Smooth muscle cell (in vitro differentiated cells): ENCODE data around the gene NECTIN4. TPM values are rescaled to one million over a fixed set of nuclear protein-coding genes. Genes with fewer than 3 reads are reported as not detected.
A peak's percentile ranks its signal among the peaks of the same experiment; 100 is the strongest.

Source experiments
- DNase-seq: peaks from one replicate; lab custom pipeline; 2025; ENCODE audit not compliant: unreplicated experiment; lab: John Stamatoyannopoulos, UW
- H2AFZ ChIP-seq: fragments of 200-600 bp; sonication (generic); 2 replicates; pipeline ENCODE4 v1.6.0; 2016; ENCODE audit warnings: antibody characterized with exemption, low read depth, mild to moderate bottlenecking
- H3F3A ChIP-seq: fragments of 200-600 bp; sonication (generic); 2 replicates; pipeline ENCODE4 v1.6.0; 2017; ENCODE audit warnings: antibody characterized with exemption, low read depth
- H3K27ac ChIP-seq: fragments of 200-600 bp; sonication (generic); 2 replicates; pipeline ENCODE4 v1.5.1; 2016; ENCODE audit warnings: low read depth, mild to moderate bottlenecking
- H3K27me3 ChIP-seq: fragments of 200-600 bp; sonication (generic); 2 replicates; pipeline ENCODE4 v1.6.1; 2016; ENCODE audit warnings: low read depth, mild to moderate bottlenecking
- H3K36me3 ChIP-seq: fragments of 200-600 bp; sonication (generic); 2 replicates; pipeline ENCODE4 v1.5.1; 2016; ENCODE audit warnings: low read depth
- H3K4me1 ChIP-seq: fragments of 200-600 bp; sonication (generic); 2 replicates; pipeline ENCODE4 v1.5.1; 2016; ENCODE audit warnings: low read depth
- H3K4me2 ChIP-seq: fragments of 200-600 bp; sonication (generic); 2 replicates; pipeline ENCODE4 v1.6.0; 2016; ENCODE audit warnings: mild to moderate bottlenecking
- H3K4me3 ChIP-seq: fragments of 200-600 bp; sonication (generic); 2 replicates; pipeline ENCODE4 v1.5.1; 2016; ENCODE audit warnings: mild to moderate bottlenecking
- H3K79me2 ChIP-seq: fragments of 200-600 bp; sonication (generic); 2 replicates; pipeline ENCODE4 v1.6.0; 2016; ENCODE audit warnings: low read depth, mild to moderate bottlenecking
- H3K9ac ChIP-seq: fragments of 200-600 bp; sonication (generic); 2 replicates; pipeline ENCODE4 v1.6.0; 2016; ENCODE audit warnings: low read depth
- H3K9me3 ChIP-seq: fragments of 200-600 bp; sonication (generic); replicated peaks from 2 replicates; pipeline ENCODE4 v1.5.1; 2016; ENCODE audit warnings: low read depth
- H4K20me1 ChIP-seq: fragments of 200-600 bp; sonication (generic); 2 replicates; pipeline ENCODE4 v1.6.0; 2016; ENCODE audit warnings: low read depth
- WGBS: methylation state at CpG from one replicate; pipeline ENCODE4 v1.1.7; 2016; ENCODE audit warnings: low lambda C conversion rate; 5-methylcytosine and 5-hydroxymethylcytosine counted together
- polyA plus RNA-seq: library from polyadenylated mRNA; unstranded; fragments of >200 nt; fragmentation: Nextera tagmentation; extraction: Ambion mirVana; gene quantifications from 2 replicates; pipeline ENCODE4 v1.2.1, GENCODE V29; 2016
- total RNA-seq: library from RNA; depleted of rRNA; stranded (reverse); fragments of >200 nt; gene quantifications from 2 replicates; pipeline ENCODE4 v1.2.3, GENCODE V29; 2014
- TF ChIP-seq, protein P1 (sequence below): fragments of 200-600 bp; sonication (generic); IDR thresholded peaks from 2 replicates; pipeline ENCODE4 v1.5.1; 2017; ENCODE audit warnings: borderline replicate concordance, mild to moderate bottlenecking, antibody characterized with exemption; ENCODE audit not compliant: insufficient read depth, poor library complexity, severe bottlenecking

NECTIN4 gene
- total and polyA plus RNA-seq, 2 experiments from 2014 or later, result 12.7 to 18.2 TPM

DNA sequence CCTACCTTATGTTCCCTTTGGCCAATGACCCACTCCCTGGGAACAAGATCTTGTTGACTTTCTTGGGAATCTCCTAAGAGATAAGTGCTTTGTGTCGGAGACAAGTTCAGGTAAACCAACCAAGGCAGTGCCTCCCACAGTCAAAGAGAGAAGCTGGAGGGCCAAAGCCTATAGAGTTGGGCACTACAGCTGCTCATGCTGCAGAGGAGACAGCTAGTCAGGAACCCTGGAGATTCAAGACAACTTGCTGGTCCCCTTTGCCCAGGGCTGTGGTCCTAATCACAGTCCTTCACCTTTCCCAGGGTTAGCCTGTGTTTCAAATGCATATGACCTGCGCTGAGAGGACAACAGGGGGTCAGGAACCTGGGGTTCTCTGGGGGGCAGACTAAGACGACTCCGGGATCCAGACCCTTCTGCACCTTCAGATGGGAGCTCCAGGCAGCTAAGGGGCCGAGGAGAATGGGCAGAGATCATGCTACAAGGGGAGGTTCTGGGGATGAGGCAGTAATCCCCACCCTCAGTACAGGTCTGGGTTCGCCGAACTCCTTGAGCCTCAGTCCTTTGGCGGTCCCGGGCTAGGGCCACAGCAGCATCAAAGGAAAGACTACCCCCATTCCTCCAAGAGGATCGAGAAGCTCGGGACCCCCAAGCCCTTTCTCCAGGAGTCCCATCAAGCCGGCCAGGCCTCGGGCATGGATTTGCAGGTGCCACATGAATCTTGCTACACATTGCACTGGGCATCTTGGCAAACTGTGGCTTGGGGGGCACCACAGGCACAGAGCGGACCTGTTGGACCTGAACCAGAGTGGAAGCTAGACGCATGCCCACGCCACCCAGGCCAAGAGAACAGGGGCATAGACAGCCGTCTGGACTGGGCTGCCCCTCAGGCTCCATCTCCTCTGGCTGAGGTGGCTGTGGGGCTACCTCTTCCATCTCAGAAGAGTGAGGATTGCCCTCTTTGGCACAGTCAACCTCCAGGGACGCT is 41.6 kb downstream of the NECTIN4 start:
- no peak overlapping the region for H3K27ac ChIP-seq
- no peak for DNase-seq
- H3K9me3 ChIP-seq, result no peaks in the 10 kb centered on the region
- TF ChIP-seq, protein P1, sequence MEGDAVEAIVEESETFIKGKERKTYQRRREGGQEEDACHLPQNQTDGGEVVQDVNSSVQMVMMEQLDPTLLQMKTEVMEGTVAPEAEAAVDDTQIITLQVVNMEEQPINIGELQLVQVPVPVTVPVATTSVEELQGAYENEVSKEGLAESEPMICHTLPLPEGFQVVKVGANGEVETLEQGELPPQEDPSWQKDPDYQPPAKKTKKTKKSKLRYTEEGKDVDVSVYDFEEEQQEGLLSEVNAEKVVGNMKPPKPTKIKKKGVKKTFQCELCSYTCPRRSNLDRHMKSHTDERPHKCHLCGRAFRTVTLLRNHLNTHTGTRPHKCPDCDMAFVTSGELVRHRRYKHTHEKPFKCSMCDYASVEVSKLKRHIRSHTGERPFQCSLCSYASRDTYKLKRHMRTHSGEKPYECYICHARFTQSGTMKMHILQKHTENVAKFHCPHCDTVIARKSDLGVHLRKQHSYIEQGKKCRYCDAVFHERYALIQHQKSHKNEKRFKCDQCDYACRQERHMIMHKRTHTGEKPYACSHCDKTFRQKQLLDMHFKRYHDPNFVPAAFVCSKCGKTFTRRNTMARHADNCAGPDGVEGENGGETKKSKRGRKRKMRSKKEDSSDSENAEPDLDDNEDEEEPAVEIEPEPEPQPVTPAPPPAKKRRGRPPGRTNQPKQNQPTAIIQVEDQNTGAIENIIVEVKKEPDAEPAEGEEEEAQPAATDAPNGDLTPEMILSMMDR, result no peak
- WGBS, result 95% methylated on average over 18 of the region's 18 CpGs
- peaks cover 13% of the 10 kb centered on the region for H3K79me2 ChIP-seq
- H4K20me1 ChIP-seq, result peaks cover 9% of the 10 kb centered on the region
- H3K36me3 ChIP-seq, result no peaks in the 10 kb centered on the region
- H3F3A ChIP-seq, result no peaks in the 10 kb centered on the region
- H3K4me2 ChIP-seq, result no peak overlapping the region
- no peak overlapping the region for H3K9ac ChIP-seq
- no peaks in the 10 kb centered on the region for H3K27me3 ChIP-seq
- peaks cover 13% of the 10 kb centered on the region for H3K4me1 ChIP-seq
- H3K4me3 ChIP-seq, result no peak overlapping the region
- H2AFZ ChIP-seq, result no peak overlapping the region

DNA sequence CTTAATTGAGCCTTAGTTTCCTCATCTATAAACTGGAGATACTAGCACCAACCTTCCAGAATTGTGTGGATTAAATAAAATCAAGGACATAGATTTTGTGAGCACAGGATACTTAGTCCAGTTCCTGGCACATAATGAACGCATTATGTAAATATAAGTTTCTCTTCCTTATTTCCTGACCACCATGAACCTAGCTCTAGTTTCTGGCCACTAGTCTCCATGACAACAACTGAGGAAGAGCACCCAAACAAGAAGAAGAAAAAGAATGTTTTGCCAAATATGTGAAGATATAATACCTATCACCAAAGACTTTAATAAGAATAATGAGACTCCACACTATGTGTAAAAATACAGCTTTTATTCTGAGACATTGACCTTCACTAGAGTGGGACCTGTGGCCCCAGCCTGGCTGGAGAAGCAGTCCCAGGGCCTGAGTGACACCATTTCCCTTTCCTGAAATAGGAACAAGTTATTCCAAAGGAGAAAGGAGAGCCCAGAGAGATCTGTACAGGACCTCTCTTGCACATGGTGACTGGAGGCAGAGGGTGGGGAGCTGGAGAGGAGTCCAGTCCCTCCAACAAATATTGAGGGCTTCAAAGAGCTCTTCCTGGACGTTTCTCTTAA is 42.6 kb downstream of the NECTIN4 start:
- TF ChIP-seq, protein P1, result no peak
- no peak for DNase-seq
- H3K79me2 ChIP-seq, result peaks cover 13% of the 10 kb centered on the region

DNA sequence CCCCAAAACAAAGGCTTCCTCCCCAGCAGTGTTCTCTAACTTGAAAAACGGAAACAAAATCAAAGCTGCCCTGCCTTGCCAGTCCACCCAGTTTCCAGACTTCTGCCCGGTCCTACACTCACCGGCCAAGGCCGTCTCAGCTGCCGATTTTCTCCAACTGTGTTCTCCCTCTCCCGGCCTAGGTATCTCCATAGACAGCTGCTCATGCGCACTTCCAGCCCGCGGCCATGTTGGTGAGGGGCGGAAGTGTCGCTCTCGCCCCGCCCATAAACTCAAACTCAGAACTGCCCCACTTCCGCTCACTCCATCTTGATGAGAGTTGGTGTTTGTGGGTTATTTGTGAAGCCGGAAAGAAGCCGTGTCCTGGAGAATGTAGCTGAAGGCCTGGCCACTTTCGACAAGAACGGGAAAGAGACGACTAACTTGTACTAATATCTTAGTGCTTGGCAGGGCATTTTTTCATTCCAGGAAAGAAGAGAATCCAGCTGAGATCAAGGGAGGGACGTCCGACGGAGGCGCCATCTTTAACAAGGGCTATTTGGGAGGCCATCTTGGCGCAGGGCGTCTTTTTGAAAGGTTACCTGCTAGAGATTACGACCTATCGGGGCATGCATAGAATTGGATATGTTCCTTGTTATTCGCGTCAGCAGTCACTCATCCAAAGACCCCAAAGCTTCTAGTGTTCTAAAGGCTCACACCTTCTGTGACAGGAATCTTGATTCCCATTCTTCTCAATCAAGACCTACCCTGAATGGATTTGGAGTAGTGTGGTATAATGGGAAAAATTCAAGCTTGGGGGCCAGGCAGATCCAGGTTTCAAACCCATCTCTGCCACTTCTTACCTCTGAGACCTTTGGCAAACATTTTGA is 43.4 kb downstream of the NECTIN4 start, which contains the start of gene USF1:
USF1 (minus strand) TSS at position 242 of the 869 bp plus-strand sequence. CDS start 2,702 bp downstream, outside the sequence.
- Histone ChIP-seq H3K4me2 (peak within 1 kb of the TSS; percentile 86), H4K20me1 (peaks cover 9% of the 10 kb centered on the region), H3K27ac (peak within 1 kb of the TSS; percentile 94), H3K4me1 (peaks cover 13% of the 10 kb centered on the region), H2AFZ (peak within 1 kb of the TSS; percentile 91), H3K79me2 (peaks cover 13% of the 10 kb centered on the region), H3K4me3 (peak within 1 kb of the TSS; percentile 60), H3K9ac (peak within 1 kb of the TSS; percentile 83), H3K27me3 (no peaks in the 10 kb centered on the region), H3K36me3 (no peaks in the 10 kb centered on the region), H3K9me3 (no peaks in the 10 kb centered on the region), H3F3A (no peaks in the 10 kb centered on the region)
- WGBS, result under 1% methylated on average over 29 of the region's 29 CpGs
- peak; percentile 64 for DNase-seq
- TF ChIP-seq, protein P1, result no peak

More for the DNA sequence above, 42.6 kb downstream of the NECTIN4 start:
- peak overlapping the region; percentile 94 for H3K27ac ChIP-seq
- peak overlapping the region; percentile 86 for H3K4me2 ChIP-seq
- no peaks in the 10 kb centered on the region for H3F3A ChIP-seq
- peak overlapping the region; percentile 91 for H2AFZ ChIP-seq
- H3K9ac ChIP-seq, result peak overlapping the region; percentile 83
- H3K9me3 ChIP-seq, result no peaks in the 10 kb centered on the region
- H3K4me1 ChIP-seq, result peaks cover 13% of the 10 kb centered on the region
- peak overlapping the region; percentile 60 for H3K4me3 ChIP-seq
- peaks cover 9% of the 10 kb centered on the region for H4K20me1 ChIP-seq
- H3K27me3 ChIP-seq, result no peaks in the 10 kb centered on the region
- 76% methylated on average over 2 of the region's 2 CpGs for WGBS
- no peaks in the 10 kb centered on the region for H3K36me3 ChIP-seq
